HG03575 (cell line): ENCODE results near the gene SPRED2.
"Not testable (repeated sequence)": the region's sequence is repeated elsewhere in the genome, so short reads cannot be mapped to it uniquely, and the experiment has no call there.

Experiments used
- ATAC-seq: cut with Tn5 transposase; IDR thresholded peaks from one replicate; pipeline ENCODE4 v1.9.1; 2021; ENCODE audit not compliant: unreplicated experiment, insufficient number of reproducible peaks, low FRiP score; ENCODE audit errors: extremely low read depth

Gene SPRED2

DNA sequence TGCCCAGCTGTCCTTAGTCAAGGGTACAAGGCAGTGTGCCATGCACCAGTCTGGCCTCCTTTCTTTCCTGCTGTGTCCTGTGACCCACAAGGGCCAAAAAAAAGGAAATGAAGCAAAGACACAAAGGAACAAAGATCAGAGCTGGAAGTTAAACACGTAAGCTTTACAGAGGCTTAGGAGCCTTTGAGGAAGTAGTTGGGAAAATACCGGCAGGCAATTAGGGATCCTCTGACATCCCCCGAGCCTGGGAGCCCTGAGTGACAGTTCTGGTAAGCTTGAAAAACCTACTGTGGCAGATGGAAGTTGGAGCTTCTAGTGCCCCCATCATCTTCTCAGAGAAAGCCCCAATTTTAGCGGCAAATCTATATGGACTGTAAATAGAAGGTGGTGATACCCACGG lies 78.5 kb downstream of the SPRED2 start:
- no peak for ATAC-seq

DNA sequence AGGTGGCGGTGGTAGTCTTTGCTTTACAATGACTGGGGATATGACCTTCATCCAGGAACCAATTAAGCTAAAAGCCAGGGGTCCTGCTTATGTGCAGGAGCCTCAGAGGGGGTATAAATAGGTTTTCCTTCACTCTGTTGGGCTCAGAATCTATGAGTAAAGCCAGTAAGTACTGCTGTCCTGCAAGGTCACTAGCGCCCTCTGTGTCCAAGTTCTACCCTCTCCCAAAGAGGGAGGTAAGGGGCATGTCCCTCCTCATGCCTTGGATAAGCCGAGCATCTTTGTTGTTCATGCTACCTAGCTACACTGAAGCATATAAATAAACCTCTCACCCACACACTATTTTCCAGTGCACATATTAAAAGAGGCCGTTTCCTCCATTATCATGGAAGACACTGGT lies 79.4 kb downstream of the SPRED2 start:
- no peak for ATAC-seq

DNA sequence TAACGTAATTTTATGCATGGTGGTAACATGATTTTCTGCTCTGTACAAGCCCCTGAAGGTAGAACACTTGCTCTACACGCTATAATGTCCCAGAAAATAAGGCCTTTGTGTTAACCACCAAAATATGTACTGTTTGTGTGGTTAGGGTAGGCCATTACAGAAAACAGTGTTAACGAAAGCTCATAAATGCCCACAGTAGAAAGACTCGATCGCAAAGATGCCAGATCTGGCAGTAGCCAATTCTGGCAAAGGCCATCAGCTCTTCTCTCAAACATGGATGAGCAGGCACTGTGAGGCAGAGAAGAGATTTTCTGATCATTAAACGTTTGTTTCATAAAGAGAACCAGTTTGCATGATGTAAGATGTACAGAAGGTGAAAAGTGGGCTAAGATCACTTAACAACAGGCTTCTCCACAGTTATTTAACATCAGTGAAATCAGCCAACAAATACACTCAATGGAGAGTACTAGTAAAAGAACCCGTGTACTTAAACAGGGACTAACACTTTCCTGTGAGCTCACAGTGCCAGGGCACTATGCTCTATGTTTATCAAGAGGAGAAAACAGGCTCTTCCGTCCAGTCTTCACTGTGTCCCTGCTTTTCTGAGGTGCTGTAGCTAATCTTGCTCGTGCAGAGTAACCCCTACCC lies 80.3 kb downstream of the SPRED2 start:
- no peak for ATAC-seq

DNA sequence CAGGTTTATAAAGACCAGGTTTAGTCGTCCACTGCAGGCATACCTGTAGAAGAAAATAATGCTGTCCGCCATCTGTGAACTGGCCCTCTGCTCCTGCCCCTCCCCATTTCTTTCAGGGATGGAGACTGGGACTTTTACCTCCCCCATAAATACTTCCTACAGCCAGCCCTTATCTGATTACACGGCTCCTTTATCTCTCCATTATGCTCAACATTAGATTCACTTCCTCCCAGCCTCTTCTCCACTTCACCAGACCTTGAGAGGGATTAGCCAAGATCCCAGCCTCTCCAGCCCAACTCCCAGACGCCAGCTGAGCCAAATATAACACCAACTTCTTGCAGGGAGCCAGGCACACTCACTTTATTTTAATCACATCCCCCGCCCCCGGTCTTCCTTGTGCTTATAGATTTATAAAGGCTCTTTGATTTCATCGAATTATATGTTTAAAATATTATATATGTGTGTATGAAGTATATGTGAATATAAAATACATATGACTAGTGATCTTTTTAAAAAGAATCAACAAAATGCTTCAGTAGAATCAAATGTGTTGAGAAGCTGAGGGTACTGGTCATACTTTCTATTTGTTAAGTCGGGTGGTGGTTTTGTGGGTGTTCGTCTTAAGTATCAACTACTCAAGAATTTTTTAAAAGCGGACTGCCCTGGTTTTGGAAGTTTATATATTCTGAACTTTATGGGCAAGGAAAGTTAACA lies 81.0 kb downstream of the SPRED2 start:
- no peak for ATAC-seq

DNA sequence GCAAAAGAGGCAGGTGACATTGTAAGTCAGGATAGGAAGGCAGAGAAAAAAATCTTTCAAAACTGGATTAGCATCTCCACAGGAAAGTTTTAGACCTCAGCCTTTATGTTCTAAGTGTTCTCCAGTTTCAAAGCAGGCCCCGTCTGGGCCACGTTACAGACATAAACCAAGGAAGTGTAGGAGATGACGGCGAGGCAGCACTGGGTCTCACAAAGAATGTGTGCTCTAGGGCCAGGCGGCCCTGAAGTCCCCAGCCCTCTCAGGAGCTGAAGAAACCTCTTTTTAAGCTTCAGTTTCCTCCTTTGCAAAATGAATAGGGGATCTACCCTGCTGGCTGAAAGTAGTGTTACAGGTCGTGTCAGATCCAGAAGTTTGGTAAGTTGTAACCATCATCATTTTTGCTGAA lies 81.7 kb downstream of the SPRED2 start:
- no peak for ATAC-seq

DNA sequence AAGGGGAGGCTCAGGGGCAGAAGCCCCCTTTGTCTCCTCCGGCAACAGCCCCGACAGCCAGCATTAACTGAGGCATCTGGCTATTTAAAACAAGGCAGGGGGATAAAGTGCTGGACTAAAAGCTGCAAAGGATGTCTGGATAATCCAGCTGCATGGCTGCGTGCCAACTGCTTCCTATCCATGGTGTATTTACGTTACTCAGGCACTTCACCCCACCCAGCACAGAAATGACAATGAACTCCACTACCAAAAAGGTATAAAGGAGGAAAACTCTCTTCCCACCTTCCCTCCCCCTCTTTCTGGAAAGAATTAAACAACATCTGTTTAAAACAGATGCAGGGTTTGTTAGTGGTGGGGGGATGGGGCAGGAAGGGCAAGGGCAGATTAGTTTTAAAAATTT lies 82.5 kb downstream of the SPRED2 start:
- no peak for ATAC-seq

DNA sequence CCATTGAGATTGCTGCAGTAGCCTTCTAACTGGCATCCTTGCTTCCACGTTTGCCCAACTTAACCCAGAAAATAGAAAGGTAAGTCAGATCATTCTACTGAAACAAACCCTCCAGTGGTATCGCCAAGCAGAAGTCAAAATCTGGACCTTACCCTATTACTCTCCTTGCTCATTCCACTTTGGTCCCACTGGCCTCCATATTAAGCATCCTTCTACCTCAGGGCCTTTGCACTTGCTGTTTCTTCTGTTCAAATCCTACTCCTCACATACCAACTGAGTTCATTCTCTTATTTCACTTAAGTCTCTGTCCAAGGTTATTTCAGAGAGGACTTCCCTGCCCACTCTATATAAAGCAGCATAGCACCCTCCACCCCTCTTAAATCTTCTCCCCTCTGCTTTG lies 84.5 kb downstream of the SPRED2 start:
- no peak for ATAC-seq

DNA sequence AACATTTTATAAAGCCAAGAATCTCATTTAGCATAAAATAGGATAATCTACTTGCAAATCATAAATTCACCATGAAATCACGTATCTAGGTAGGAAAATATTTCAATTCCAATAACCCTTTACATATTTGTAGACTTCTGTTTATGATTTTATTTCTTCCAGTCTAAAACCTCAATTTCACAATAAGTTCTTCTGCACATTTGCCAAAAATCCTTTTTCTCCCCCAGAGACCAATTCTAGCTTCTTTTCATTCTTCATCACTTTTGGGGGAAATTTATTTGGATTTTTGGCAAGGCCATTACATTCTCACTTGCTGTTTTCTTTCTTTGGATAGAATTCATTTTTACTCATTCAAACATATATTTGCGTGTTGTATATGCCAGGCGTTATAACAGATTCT lies 86.8 kb downstream of the SPRED2 start:
- no peak for ATAC-seq

DNA sequence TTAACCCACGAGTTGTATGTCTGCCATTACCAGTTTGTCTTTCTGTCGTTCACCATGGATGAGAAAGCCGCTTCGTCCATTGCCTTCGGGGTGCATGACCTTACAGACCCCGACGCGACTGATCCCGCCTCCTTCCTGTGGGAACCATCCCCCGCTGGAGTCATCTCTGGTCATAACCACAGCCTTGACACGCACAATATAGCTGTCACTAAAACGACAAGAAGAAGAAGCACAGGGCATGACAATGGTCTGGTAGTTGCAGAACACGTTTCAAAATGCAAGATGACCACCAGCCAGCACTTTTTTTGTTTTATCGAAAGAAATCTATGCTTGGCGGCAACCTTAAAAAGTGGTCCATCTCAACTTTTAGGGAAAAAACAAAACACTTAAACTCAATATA lies 87.7 kb downstream of the SPRED2 start:
- ATAC-seq: no peak

DNA sequence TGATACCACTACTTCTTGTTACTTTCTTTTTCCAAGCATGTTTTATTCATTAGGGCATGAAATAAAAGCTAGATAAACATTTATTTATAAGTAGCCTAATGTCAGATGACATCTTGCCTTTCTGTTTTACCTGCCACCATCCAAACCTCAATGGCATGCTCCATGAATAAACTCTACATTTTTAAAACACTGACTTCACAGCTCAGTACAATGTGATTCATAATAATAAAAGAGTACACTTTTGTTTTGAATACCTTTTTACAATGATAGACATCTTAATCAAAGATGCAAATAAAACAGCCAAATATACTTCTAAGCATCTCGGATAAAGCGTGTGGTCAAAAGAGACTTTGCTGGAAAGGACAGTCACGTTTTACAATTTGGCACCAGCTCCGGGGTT lies 88.2 kb downstream of the SPRED2 start:
- ATAC-seq: no peak

DNA sequence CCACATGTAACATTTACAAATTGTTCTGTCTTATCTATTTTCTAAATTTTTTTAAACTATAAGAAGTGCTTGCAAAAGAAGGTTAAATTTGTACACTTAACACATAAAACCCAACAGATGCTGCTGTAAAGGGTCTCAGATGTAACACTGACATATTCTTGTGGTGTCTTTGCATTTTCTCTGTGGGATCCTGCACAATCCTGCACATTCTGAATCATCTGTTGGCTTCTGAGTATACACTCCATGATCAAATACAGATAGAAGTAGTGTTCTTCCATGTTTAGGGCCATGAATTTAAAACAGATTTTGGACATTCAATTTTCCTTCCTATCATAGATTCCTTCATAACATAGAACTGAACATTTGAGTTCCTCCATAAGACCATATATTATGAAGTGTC lies 89.0 kb downstream of the SPRED2 start:
- ATAC-seq: no peak

DNA sequence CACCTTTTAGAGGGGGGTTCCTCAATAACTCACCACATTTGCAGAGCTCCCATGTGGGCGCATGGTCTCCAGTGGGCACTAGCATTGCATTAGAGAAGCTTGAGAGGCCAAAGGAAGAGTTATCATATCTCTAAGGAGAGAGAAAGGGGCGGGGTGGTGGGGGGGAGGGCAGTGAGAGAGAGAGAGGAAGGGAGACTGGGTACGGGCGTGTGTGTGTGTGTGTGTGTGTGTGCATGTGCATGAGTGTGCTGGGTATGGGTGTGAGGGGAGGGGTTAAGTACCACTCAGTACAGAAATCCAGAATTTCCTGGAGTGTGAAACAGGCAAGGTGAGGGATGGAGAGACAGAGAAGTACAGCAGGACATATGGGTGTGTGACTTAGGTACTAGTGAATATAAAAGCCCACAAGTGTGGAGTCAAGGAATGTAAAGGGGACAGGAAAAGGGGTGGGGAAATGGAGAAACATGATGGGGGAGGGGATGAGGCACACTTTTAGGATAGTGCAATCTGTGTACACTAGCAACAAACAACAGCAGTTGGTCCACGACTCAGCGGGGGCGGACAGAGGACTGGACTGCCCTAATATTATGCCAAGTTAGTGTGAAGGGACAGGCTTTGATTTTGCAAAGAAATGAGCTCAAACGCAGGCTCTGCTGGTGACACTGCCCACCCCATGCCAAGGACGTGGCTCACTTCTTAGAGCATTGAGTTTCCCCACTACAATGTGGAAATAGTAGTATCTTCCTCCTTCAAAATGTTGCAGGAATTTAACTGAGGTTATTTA lies 91.3 kb downstream of the SPRED2 start:
- no peak for ATAC-seq

DNA sequence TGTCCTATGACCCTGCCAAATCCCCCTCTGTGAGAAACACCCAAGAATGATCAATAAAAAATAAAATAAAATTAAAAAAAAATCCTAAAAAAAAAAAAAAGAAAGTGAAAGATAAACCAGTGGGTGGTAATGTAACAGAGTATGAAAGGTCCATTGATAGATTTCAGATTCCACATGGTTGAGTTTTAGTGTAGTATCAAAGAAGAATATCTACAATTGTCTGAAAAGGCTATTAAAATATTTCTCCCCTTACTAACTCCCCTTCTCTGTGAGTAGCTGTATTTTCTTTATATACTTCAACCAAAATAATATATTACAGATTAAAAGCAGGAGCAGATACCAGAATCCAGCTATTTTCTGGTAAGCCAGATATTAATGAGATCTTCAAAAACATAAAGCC lies 92.8 kb downstream of the SPRED2 start:
- no peak for ATAC-seq

DNA sequence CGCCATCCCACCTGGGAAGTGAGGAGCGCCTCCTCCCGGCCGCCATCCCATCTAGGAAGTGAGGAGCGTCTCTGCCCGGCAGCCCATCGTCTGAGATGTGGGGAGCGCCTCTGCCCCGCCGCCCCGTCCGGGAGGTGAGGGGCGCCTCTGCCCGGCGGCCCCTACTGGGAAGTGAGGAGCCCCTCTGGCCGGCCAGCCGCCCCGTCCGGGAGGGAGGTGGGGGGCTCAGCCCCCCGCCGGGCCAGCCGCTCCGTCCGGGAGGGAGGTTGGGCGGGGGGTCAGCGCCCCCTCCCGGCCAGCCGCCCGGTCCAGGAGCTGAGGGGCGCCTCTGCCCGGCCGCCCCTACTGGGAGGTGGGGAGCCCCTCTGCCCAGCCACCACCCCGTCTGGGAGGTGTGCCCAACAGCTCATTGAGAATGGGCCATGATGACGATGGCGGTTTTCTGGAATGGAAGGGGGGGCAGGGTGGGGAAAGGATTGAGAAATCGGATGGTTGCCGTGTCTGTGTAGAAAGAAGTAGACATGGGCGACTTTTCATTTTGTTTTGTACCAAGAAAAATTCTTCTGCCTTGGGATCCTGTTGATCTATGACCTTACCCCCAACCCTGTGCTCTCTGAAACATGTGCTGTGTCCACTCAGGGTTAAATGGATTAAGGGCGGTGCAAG lies 93.4 kb downstream of the SPRED2 start:
- ATAC-seq: not testable (repeated sequence)

DNA sequence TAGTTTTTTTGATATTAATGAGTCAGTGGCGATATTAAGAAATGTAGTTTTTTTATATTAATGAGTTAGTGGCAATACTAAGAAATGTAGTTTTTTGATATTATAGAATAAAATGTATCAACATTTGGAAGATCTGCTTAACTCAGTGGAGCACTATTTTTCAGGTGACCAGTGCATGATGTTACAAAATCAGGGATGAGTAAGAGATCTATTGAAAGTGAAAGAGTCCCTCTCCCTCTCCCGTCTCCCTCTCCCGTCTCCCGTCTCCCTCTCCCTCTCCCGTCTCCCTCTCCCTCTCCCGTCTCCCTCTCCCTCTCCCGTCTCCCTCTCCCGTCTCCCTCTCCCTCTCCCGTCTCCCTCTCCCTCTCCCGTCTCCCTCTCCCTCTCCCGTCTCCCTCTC lies 94.5 kb downstream of the SPRED2 start:
- not testable (repeated sequence) for ATAC-seq

DNA sequence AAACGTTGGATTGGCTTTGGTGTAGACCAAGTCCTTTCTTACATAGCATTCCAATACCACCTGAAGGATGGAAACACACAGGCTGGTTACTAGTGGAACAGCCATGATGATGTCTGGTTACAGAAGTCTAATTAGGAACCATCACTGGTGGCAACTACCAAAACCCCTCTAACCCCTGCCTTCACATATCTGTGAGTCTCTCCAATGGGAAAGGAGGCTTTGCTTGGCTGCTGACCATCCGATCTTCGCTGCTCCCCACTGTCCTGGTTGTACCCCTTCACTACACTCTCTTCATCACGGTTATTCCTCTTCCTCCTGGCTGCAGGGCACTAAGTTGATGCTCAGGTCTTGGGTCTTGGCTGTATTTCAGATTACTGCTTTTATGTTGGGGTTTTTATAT lies 97.7 kb downstream of the SPRED2 start:
- ATAC-seq: no peak

DNA sequence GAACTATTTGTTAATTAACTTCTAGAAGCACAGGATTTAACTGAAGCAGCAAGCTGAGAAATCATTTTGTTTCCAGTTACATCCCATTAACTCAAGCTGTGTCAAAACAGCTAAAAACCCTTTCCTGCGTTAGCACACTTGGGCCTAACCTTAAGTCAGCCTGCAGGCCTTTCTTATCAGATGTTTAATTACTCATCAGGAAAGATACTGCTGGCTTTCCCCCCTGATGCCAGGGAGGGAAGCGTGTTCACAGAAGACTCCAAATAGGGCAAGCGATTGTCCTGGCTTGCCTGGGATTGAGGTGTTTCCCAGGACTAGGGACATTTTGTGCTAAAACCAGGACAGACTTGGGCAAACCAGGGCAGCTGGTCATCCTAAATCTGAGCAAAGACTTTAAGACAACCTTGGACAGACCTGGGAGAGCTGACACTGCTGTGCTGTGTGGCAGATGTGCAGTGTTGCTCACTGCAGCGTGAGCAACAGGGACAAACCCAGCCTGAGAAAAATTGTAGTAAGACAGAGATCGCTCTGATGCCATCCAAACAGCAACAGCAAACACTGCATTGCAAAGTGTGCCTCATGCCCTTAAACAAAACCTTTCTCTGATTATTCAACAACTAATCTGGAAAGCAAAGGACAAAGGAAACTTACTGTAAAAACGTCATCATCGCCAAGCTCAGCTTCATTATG lies 100.9 kb downstream of the SPRED2 start:
- no peak for ATAC-seq

DNA sequence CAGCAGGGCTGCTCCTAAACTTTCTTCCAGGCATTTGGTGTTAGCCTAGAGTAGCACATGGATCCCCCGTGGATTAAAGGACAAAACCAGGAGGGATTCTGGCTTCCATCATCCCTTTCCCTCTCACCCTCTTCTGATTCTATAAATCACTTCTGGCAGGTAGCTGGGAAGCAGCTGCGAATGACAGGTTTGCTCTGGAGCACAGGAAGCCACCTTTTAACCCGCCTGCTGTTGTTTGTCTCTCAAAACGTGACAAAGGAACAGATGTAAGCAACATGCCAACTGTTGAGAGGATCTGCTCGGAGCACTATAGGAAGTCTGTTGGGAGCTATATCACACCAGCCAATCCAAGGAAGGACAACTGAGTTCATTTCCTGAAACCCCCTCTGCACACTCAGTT lies 102.9 kb downstream of the SPRED2 start:
- ATAC-seq: no peak

DNA sequence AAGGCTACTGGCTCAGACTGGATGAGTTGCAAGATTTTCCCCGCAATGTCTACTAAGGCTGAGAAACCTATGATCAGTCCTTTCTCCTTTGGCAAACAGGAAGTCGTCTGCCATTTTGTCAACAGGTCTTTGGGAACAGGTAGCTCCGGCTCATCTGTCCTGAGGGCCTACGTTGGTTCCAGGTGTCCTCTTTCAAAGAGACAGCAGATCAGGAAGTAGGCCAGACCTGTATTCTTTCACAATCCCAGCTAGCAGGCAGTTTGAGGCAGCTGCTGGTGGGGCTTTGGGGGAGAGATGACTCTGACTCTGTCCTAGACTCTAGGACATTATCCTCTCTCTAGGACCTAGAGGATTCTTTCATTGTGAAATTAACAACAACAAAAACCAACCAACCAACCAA lies 106.1 kb downstream of the SPRED2 start:
- no peak for ATAC-seq
